ENCODE data around the gene FMNL1. TPM values are rescaled to one million over a fixed set of nuclear protein-coding genes. Genes with fewer than 3 reads are reported as not detected.

Gene FMNL1
- total RNA-seq, 1 donor from 2014 or later = 3.3 TPM

DNA sequence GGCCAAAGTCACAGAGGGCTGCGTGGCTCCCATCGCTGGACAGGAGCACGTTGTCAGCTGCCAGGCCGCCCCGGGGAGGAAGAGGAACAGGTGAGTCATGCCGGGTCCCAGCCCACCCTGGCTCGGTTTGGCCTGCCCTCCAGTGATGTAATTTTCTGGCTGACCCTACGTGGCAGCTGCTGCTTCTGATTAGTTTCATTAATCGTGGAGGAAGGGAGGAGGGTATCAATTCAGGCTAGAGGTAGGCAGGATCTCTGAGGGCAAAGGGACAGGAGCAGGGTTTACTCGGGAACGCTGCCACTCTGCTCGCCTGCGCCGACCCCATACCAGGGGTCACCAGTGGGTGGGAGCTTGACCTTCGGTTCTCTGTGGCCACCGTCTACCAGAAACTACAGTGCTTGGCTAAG is 51.9 kb downstream of the FMNL1 start:
- Mint-ChIP-seq H3K4me3 (ENCODE audit: low read depth) (no peak overlapping the region), H3K4me1 (ENCODE audit: low read depth) (peaks cover 4% of the 10 kb centered on the region), H3K27me3 (no peaks in the 10 kb centered on the region), H3K36me3 (ENCODE audit: insufficient read depth) (peaks cover 2% of the 10 kb centered on the region), H3K27ac (no peak overlapping the region), H3K9me3 (ENCODE audit: low read depth) (no peaks in the 10 kb centered on the region)
- no peak for DNase-seq (ENCODE audit: low spot score, unreplicated experiment)
- TF ChIP-seq CTCF (IDR thresholded peaks at IDR 0.05; ENCODE audit: unreplicated experiment) = no peak

GRCh38 chr17:45274033-45274432 is 52.3 kb downstream of the FMNL1 start:
- no peak for TF ChIP-seq CTCF (IDR thresholded peaks at IDR 0.05; ENCODE audit: unreplicated experiment)
- Mint-ChIP-seq H3K4me1 (ENCODE audit: low read depth) (peaks cover 4% of the 10 kb centered on the region), H3K4me3 (ENCODE audit: low read depth) (no peak overlapping the region), H3K27me3 (no peaks in the 10 kb centered on the region), H3K36me3 (ENCODE audit: insufficient read depth) (peaks cover 2% of the 10 kb centered on the region), H3K9me3 (ENCODE audit: low read depth) (no peaks in the 10 kb centered on the region), H3K27ac (no peak overlapping the region)
- no peak for DNase-seq (ENCODE audit: low spot score, unreplicated experiment)

DNA sequence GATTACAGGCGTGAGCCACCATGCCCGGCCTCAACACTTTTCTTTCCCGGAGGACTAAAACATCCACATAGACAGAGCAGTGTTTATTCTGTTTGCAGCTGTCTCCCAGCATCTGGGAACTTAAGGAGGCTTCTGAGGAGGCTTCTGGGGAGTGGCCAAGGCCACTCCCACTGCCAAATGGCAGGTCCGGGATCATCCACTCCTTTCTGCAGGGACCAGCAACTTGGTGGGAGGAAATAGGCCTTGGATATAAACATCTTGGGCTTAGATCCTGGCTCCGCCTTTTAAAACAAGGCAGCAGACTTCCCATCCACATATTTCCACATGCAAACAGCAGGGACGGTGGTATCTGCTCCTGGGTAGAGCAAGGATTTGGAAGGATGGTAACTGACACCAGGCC is 54.3 kb downstream of the FMNL1 start:
- no peak for DNase-seq (ENCODE audit: low spot score, unreplicated experiment)
- Mint-ChIP-seq H3K4me1 (ENCODE audit: low read depth) (peaks cover 4% of the 10 kb centered on the region), H3K27ac (no peak overlapping the region), H3K9me3 (ENCODE audit: low read depth) (no peaks in the 10 kb centered on the region), H3K27me3 (no peaks in the 10 kb centered on the region), H3K36me3 (ENCODE audit: insufficient read depth) (peaks cover 6% of the 10 kb centered on the region), H3K4me3 (ENCODE audit: low read depth) (no peak overlapping the region)
- no peak for TF ChIP-seq CTCF (IDR thresholded peaks at IDR 0.05; ENCODE audit: unreplicated experiment)

- no peak overlapping the region for H3K27ac Mint-ChIP-seq
- no peaks in the 10 kb centered on the region for H3K9me3 Mint-ChIP-seq (ENCODE audit: low read depth)
- H3K4me1 Mint-ChIP-seq (ENCODE audit: low read depth) = peaks cover 4% of the 10 kb centered on the region
- DNase-seq (ENCODE audit: low spot score, unreplicated experiment) = peak; percentile 80
- no peaks in the 10 kb centered on the region for H3K27me3 Mint-ChIP-seq
- no peak overlapping the region for H3K4me3 Mint-ChIP-seq (ENCODE audit: low read depth)
- peaks cover 4% of the 10 kb centered on the region for H3K36me3 Mint-ChIP-seq (ENCODE audit: insufficient read depth)
- peak; percentile 87 for TF ChIP-seq CTCF (IDR thresholded peaks at IDR 0.05; ENCODE audit: unreplicated experiment)
These were observed 55.6 kb downstream of the FMNL1 start for GRCh38 chr17:45277216-45277849.

- Mint-ChIP-seq H3K27ac (no peak overlapping the region), H3K9me3 (ENCODE audit: low read depth) (no peaks in the 10 kb centered on the region), H3K36me3 (ENCODE audit: insufficient read depth) (peaks cover 5% of the 10 kb centered on the region), H3K27me3 (no peaks in the 10 kb centered on the region), H3K4me1 (ENCODE audit: low read depth) (peaks cover 4% of the 10 kb centered on the region), H3K4me3 (ENCODE audit: low read depth) (no peak overlapping the region)
- no peak for TF ChIP-seq CTCF (IDR thresholded peaks at IDR 0.05; ENCODE audit: unreplicated experiment)
- DNase-seq (ENCODE audit: low spot score, unreplicated experiment) = no peak
These were observed 56.3 kb downstream of the FMNL1 start for GRCh38 chr17:45277992-45278391.

All from progenitor cell of endocrine pancreas (in vitro differentiated cells).